ENCODE results near the gene GOLT1A.

GRCh38 chr1:204188959-204189639 lies 24.7 kb downstream of the GOLT1A start:
- TF ChIP-seq CTCF (IDR thresholded peaks at IDR 0.05; ENCODE audit: insufficient read depth, low read length, poor library complexity, severe bottlenecking), result no peak
- TF ChIP-seq EZH2phosphoT487 (conservative IDR thresholded peaks at IDR 0.05; ENCODE audit: low read length), result no peak
